Measurements from ENCODE around the gene NRAS.
A peak's percentile ranks its signal among the peaks of the same experiment; 100 is the strongest.

Gene NRAS

GRCh38 chr1:114671939-114672275 lies 44.7 kb downstream of the NRAS start:
- no peak for DNase-seq

GRCh38 chr1:114671011-114671938 lies 45.3 kb downstream of the NRAS start:
- no peak for DNase-seq

GRCh38 chr1:114670083-114671010 lies 46.2 kb downstream of the NRAS start:
- DNase-seq, result peak; percentile 84

GRCh38 chr1:114669562-114670082 lies 46.9 kb downstream of the NRAS start, which contains the start of gene DENND2C:
TSS of gene DENND2C (minus strand) at chr1:114670049. CDS start at chr1:114625984, 44,065 bp downstream.
- no peak for DNase-seq

GRCh38 chr1:114668784-114669561 lies 47.6 kb downstream of the NRAS start:
- DNase-seq, result no peak

GRCh38 chr1:114668373-114668772 lies 48.2 kb downstream of the NRAS start:
- DNase-seq, result no peak

GRCh38 chr1:114666954-114667353 lies 49.6 kb downstream of the NRAS start:
- DNase-seq, result no peak

GRCh38 chr1:114660238-114660637 lies 56.3 kb downstream of the NRAS start:
- DNase-seq, result no peak
